K562 (cell line): ENCODE measurements around the gene SP6. TPM values are rescaled to one million over a fixed set of nuclear protein-coding genes. Genes with fewer than 3 reads are reported as not detected.

Experiments used
- ATAC-seq: fragments of 200-7000 bp; cut with Tn5 transposase; 3 replicates; pipeline ENCODE4 v1.9.1; 2020; ENCODE audit warnings: moderate library complexity
- BruUV-seq: library from RNA; stranded (reverse); fragments of 400-500 nt; replicated peaks from 2 replicates; lab custom pipeline; 2021; lab: Mats Ljungman, UMichigan
- CTCF ChIA-PET: fragments of 300-600 bp; formaldehyde crosslinking; extraction: SDS; loops from one replicate; lab custom pipeline; 2021; ENCODE audit warnings: low intra/inter-chr PET ratio; lab: Yijun Ruan, JAX
- POLR2A ChIA-PET: fragments of 300-600, 350-650 bp; sonication (Branson Sonifier 250); formaldehyde crosslinking; extraction: SDS; loops from one replicate; lab custom pipeline; 2021; ENCODE audit warnings: antibody characterized with exemption, inconsistent platforms; lab: Yijun Ruan, JAX
- DNase-seq, 4 experiments: peaks; one replicate each; pipeline versions ENCODE4 v3.0.0 to v3.0.0-alpha.2; 2011 to 2018; ENCODE audit warnings: low spot score in 3 of 4, mixed read lengths in 3 of 4; ENCODE audit errors: extremely low read depth in 1 of 4
- FAIRE-seq: peaks from 2 replicates; lab custom pipeline; 2011; peaks lifted over from hg19 to GRCh38; lab: Jason Lieb, UNC
- H2AFZ ChIP-seq: 2 replicates; pipeline ENCODE4 v1.6.0; 2011; ENCODE audit warnings: low read depth, low read length, control low read depth, inconsistent platforms
- H3K27ac ChIP-seq: fragments of 200-600 bp; 3 replicates; pipeline ENCODE4 v1.8.0; 2011; ENCODE audit warnings: low read depth, mild to moderate bottlenecking, control low read depth, inconsistent platforms, low read length, moderate library complexity, mixed read lengths; ENCODE audit errors: extremely low read depth
- H3K27me3 ChIP-seq, 2 experiments: fragments of 300-600 bp in 1 of 2; 2 replicates in 1 of 2; 3 replicates in 1 of 2; pipeline versions ENCODE4 v1.6.0 to v1.8.0; 2011; ENCODE audit warnings: inconsistent platforms in 2 of 2, low read length in 2 of 2, mild to moderate bottlenecking in 1 of 2, mixed read lengths in 1 of 2, moderate library complexity in 1 of 2; ENCODE audit not compliant: control insufficient read depth in 2 of 2, insufficient read depth in 2 of 2
- H3K36me3 ChIP-seq: fragments of 300-600 bp; 3 replicates; pipeline ENCODE4 v1.8.0; 2011; ENCODE audit warnings: mild to moderate bottlenecking, low read length, inconsistent platforms; ENCODE audit not compliant: control insufficient read depth, insufficient read depth
- H3K4me1 ChIP-seq, 2 experiments: fragments of 200-600 bp in 1 of 2; replicated peaks in 1 of 2; 2 replicates in 1 of 2; 3 replicates in 1 of 2; pipeline versions ENCODE4 v1.5.1 to v1.8.0; 2011; ENCODE audit warnings: inconsistent platforms in 2 of 2, low read length in 2 of 2, mild to moderate bottlenecking in 1 of 2, mixed read lengths in 1 of 2, moderate library complexity in 1 of 2; ENCODE audit not compliant: control insufficient read depth in 2 of 2, insufficient read depth in 2 of 2
- H3K4me2 ChIP-seq: 2 replicates; pipeline ENCODE4 v1.6.1; 2011; ENCODE audit warnings: low read length, control low read depth, inconsistent platforms, mixed read lengths; ENCODE audit not compliant: insufficient read depth
- H3K4me3 ChIP-seq: fragments of 200-600 bp; sonication (generic), shearing (Covaris generic); 2 replicates; pipeline ENCODE4 v1.5.1; 2016; ENCODE audit warnings: control low read depth, inconsistent platforms
- H3K79me2 ChIP-seq: fragments of 200-600 bp; 3 replicates; pipeline ENCODE4 v1.8.0; 2011; ENCODE audit warnings: low read length, inconsistent platforms; ENCODE audit not compliant: control insufficient read depth, insufficient read depth
- H3K9ac ChIP-seq, 2 experiments: 2 replicates each; pipeline versions ENCODE4 v1.6.0 to v1.6.1; 2011; ENCODE audit warnings: low read depth in 2 of 2, low read length in 2 of 2, control low read depth in 1 of 2, inconsistent platforms in 1 of 2, mild to moderate bottlenecking in 1 of 2, mixed read lengths in 1 of 2; ENCODE audit not compliant: insufficient read depth in 1 of 2
- H3K9me1 ChIP-seq: one replicate; pipeline ENCODE4 v1.6.0; 2011; ENCODE audit warnings: inconsistent platforms, mild to moderate bottlenecking, low read length, moderate library complexity; ENCODE audit not compliant: control insufficient read depth, insufficient read depth
- H3K9me3 ChIP-seq: replicated peaks from 2 replicates; pipeline ENCODE4 v1.5.1; 2011; ENCODE audit warnings: low read depth, low read length, inconsistent platforms; ENCODE audit not compliant: control insufficient read depth, insufficient read depth
- H4K20me1 ChIP-seq: replicated peaks from 2 replicates; pipeline ENCODE4 v1.6.1; 2011; ENCODE audit warnings: low read length, inconsistent platforms, mixed read lengths; ENCODE audit not compliant: control insufficient read depth, insufficient read depth
- ARID1B ChIP-seq: fragments of 450-650 bp; IDR thresholded peaks from 2 replicates; pipeline ENCODE4 v1.6.1; 2016; ENCODE audit warnings: antibody characterized with exemption, mild to moderate bottlenecking, inconsistent platforms
- ARID2 ChIP-seq: fragments of 450-650 bp; IDR thresholded peaks from 2 replicates; pipeline ENCODE4 v1.6.1; 2017; ENCODE audit warnings: antibody characterized with exemption, mild to moderate bottlenecking
- ATF4 ChIP-seq: fragments of 450-650 bp; formaldehyde crosslinking; IDR thresholded peaks from 2 replicates; pipeline ENCODE4 v1.4.0; 2022; ENCODE audit warnings: mild to moderate bottlenecking, moderate library complexity
- DNMT1 ChIP-seq: fragments of 450-650 bp; IDR thresholded peaks from 2 replicates; pipeline ENCODE4 v1.6.1; 2016; ENCODE audit warnings: antibody characterized with exemption, mild to moderate bottlenecking
- EGR1 ChIP-seq: fragments of 450-650 bp; conservative IDR thresholded peaks from 2 replicates; pipeline ENCODE4 v1.6.1; 2017; ENCODE audit warnings: mild to moderate bottlenecking
- KDM5B ChIP-seq: fragments of 200-600 bp; sonication (generic); IDR thresholded peaks from 2 replicates; pipeline ENCODE4 v1.6.1; 2012; ENCODE audit warnings: low read depth, mild to moderate bottlenecking, moderate library complexity, low read length, control low read depth, inconsistent platforms; ENCODE audit not compliant: insufficient replicate concordance
- L3MBTL2 ChIP-seq: fragments of 450-650 bp; IDR thresholded peaks from 2 replicates; pipeline ENCODE4 v1.6.1; 2016; ENCODE audit warnings: mild to moderate bottlenecking, moderate library complexity
- MAFG ChIP-seq: fragments of 450-650 bp; conservative IDR thresholded peaks from 2 replicates; pipeline ENCODE4 v1.6.1; 2016; ENCODE audit warnings: missing genetic modification characterization, missing compliant biosample characterization
- MTA2 ChIP-seq: fragments of 450-650 bp; IDR thresholded peaks from 2 replicates; pipeline ENCODE4 v1.6.1; 2016; ENCODE audit warnings: low read depth
- NFRKB ChIP-seq: fragments of 450-650 bp; IDR thresholded peaks from 2 replicates; pipeline ENCODE4 v1.6.1; 2016; ENCODE audit warnings: low read depth
- PHF21A ChIP-seq: fragments of 450-650 bp; IDR thresholded peaks from 2 replicates; pipeline ENCODE4 v1.6.1; 2017; ENCODE audit warnings: low read depth, borderline replicate concordance
- PML ChIP-seq: IDR thresholded peaks from 2 replicates; pipeline ENCODE4 v1.6.1; 2012; ENCODE audit warnings: low read length, inconsistent platforms
- SAFB2 ChIP-seq: fragments of 200-400 bp; formaldehyde crosslinking; IDR thresholded peaks from 2 replicates; pipeline ENCODE4 v1.6.1; 2018; ENCODE audit warnings: borderline replicate concordance, low read length, low read depth, moderate library complexity; ENCODE audit not compliant: severe bottlenecking
- SPI1 ChIP-seq: IDR thresholded peaks from 2 replicates; pipeline ENCODE4 v1.6.1; 2011; ENCODE audit warnings: low read depth, low read length, control low read depth, borderline replicate concordance
- TARDBP ChIP-seq: fragments of 450-650 bp; IDR thresholded peaks from 2 replicates; pipeline ENCODE4 v1.6.1; 2016
- TCF3 ChIP-seq: sonication (generic); formaldehyde crosslinking; IDR thresholded peaks from 2 replicates; pipeline ENCODE4 v1.4.0; 2020; ENCODE audit warnings: mild to moderate bottlenecking, missing genetic modification reagents
- ZNF133 ChIP-seq: fragments of 250-450 bp; sonication (Bioruptor Pico); IDR thresholded peaks from 2 replicates; pipeline ENCODE4 v1.4.0; 2020; ENCODE audit warnings: mild to moderate bottlenecking
- ZNF253 ChIP-seq: fragments of 250-450 bp; sonication (Bioruptor Pico); conservative IDR thresholded peaks from 2 replicates; pipeline ENCODE4 v1.6.1; 2021; ENCODE audit warnings: mild to moderate bottlenecking
- ZNF347 ChIP-seq: fragments of 450-650 bp; formaldehyde crosslinking; IDR thresholded peaks from 2 replicates; pipeline ENCODE4 v1.4.0; 2020; ENCODE audit warnings: low read depth, mild to moderate bottlenecking, moderate library complexity
- WGBS: fragments of 100-300 bp; shearing (Covaris generic); methylation state at CpG from one replicate; pipeline ENCODE4 v1.1.6; 2016; ENCODE audit warnings: low coverage, mixed read lengths; ENCODE audit not compliant: insufficient coverage; ENCODE audit errors: missing lambda C conversion rate; 5-methylcytosine and 5-hydroxymethylcytosine counted together
- in situ Hi-C: fragments of 300-500 bp; cut with MboI; formaldehyde crosslinking; loops from 4 replicates; pipeline ENCODE4 v1.15.0; 2018; ENCODE audit warnings: inconsistent platforms, mixed read lengths
- intact Hi-C: fragments of 100-400 bp; cut with micrococcal nuclease; formaldehyde crosslinking; loops from 2 replicates; pipeline ENCODE4 v1.14.2; 2022
- polyA plus RNA-seq, 8 experiments: library from polyadenylated mRNA; depleted of rRNA in 4 of 8; stranded (reverse) in 5 of 8; unstranded in 3 of 8; fragments of >200 nt; fragmentation: Nextera tagmentation in 2 of 8; fragmentation: Illumina TruSeq in 1 of 8; extraction: Ambion mirVana in 2 of 8; extraction: Trizol in 1 of 8; gene quantifications; 2 replicates each; pipeline versions ENCODE4 v1.2.1 to v1.2.3, GENCODE V29; 2011 to 2014; ENCODE audit warnings: inconsistent platforms in 1 of 8, missing spikeins in 1 of 8
- total RNA-seq, 7 experiments: library from RNA; depleted of rRNA in 6 of 7; stranded (reverse); fragments of >200 nt in 6 of 7; fragmentation: Illumina TruSeq in 2 of 7; extraction: Trizol in 2 of 7; gene quantifications; 2 replicates each; pipeline versions ENCODE4 v1.2.1 to v1.2.3, GENCODE V29; 2011 to 2021; ENCODE audit warnings: low replicate concordance in 1 of 7

Gene SP6
- total and polyA plus RNA-seq, 9 of the 15 experiments (the other 6 are each of a cell fraction or from before 2014, with no cell fraction given), result 0.11 to 7.9 (median 2.2) TPM

GRCh38 chr17:47852113-47852949 is 1.4 kb upstream of the SP6 start:
- DNase-seq (peak; percentile 47 to 69 (median 62)), ATAC-seq (no peak), FAIRE-seq (peak; percentile 86)
- H3K79me2 ChIP-seq, result peaks cover 18% of the 10 kb centered on the region
- H3K27me3 ChIP-seq, result peaks cover 0 to 2% of the 10 kb centered on the region in 2 experiments; a peak in 1 of 5 replicates
- intact Hi-C loops, result no loop called here
- no peaks in the 10 kb centered on the region for H3K36me3 ChIP-seq
- H3K9ac ChIP-seq, result peak overlapping the region; percentile 54 to 80; a peak in 3 of 4 replicates
- peak overlapping the region; percentile 82 for H3K4me2 ChIP-seq
- POLR2A ChIA-PET, result interaction anchor here (1.0 to 2.2 kb wide), 3 partner anchors 11 to 43 kb away, joined by 3 to 7 read pairs (median 3); partner anchors contain the start of gene SP2
- peak overlapping the region; percentile 79 for H2AFZ ChIP-seq
- H3K4me3 ChIP-seq, result peak overlapping the region; percentile 43
- H3K27ac ChIP-seq, result peak overlapping the region; percentile 51; the same call in 2 of the 3 replicates
- in situ Hi-C loops, result no loop called here
- CTCF ChIA-PET, result interaction anchor here (1.2 kb wide), 1 partner anchor 38 kb away, joined by 3 read pairs; no protein-coding TSS in a partner anchor
- WGBS, result 37% methylated on average over 32 of the region's 32 CpGs
- H4K20me1 ChIP-seq, result no peaks in the 10 kb centered on the region
- H3K9me1 ChIP-seq, result no peaks in the 10 kb centered on the region
- H3K4me1 ChIP-seq, result peaks cover 33 to 37% of the 10 kb centered on the region in 2 experiments; a peak in 4 of 5 replicates
- BruUV-seq, result no TSS peak
- no peaks in the 10 kb centered on the region for H3K9me3 ChIP-seq
- TF ChIP-seq MAFG (tag), result no peak
- peak; percentile 31; the same call in 1 of the 2 replicates for TF ChIP-seq L3MBTL2
- 0 out of 2 replicates have a peak, but pooled peaks have one; percentile 8 for TF ChIP-seq TCF3 (CRISPR knock-in tag)
- TF ChIP-seq MTA2, result no peak
- peak; percentile 22; the same call in 1 of the 2 replicates for TF ChIP-seq NFRKB
- TF ChIP-seq SAFB2, result no peak
- TF ChIP-seq ARID1B, result 0 out of 2 replicates have a peak, but pooled peaks have one; percentile 7
- TF ChIP-seq ZNF253 (CRISPR knock-in tag), result no peak
- no peak for TF ChIP-seq ATF4
- TF ChIP-seq PML, result no peak
- peak; percentile 97 for TF ChIP-seq EGR1
- TF ChIP-seq TARDBP, result no peak
- 0 out of 2 replicates have a peak, but pooled peaks have one; percentile 29 for TF ChIP-seq SPI1
- no peak for TF ChIP-seq DNMT1
- TF ChIP-seq PHF21A, result no peak
- TF ChIP-seq ZNF133 (CRISPR knock-in tag), result no peak
- peak; percentile 0 for TF ChIP-seq KDM5B
- TF ChIP-seq ZNF347 (CRISPR knock-in tag), result no peak
- TF ChIP-seq ARID2, result no peak
